Panc1 (cell line): Measurements from ENCODE around the gene HAGHL. TPM values are rescaled to one million over a fixed set of nuclear protein-coding genes. Genes with fewer than 3 reads are reported as not detected.

Source experiments
- ATAC-seq: fragments of 200-7000 bp; cut with Tn5 transposase; 2 replicates; pipeline ENCODE4 v1.9.1; 2020; ENCODE audit warnings: mild to moderate bottlenecking, moderate library complexity
- BruUV-seq: library from RNA; stranded (reverse); fragments of 400-500 nt; replicated peaks from 2 replicates; lab custom pipeline; 2021; lab: Mats Ljungman, UMichigan
- CTCF ChIA-PET: fragments of 300-600 bp; sonication (Branson Sonifier 250); formaldehyde crosslinking; loops from one replicate; lab custom pipeline; 2022; ENCODE audit warnings: antibody characterized with exemption; lab: Charles Lee
- POLR2A ChIA-PET: fragments of 300-600 bp; sonication (Branson Sonifier 250); formaldehyde crosslinking; loops from one replicate; lab custom pipeline; 2022; ENCODE audit warnings: antibody characterized with exemption; lab: Charles Lee
- DNase-seq: peaks from one replicate; pipeline ENCODE4 v3.0.0-alpha.2; 2010; ENCODE audit warnings: low read depth, low spot score
- H3K27ac ChIP-seq: 2 replicates; pipeline ENCODE4 v1.5.1; 2011; ENCODE audit warnings: mild to moderate bottlenecking, low read length, inconsistent platforms
- H3K27me3 ChIP-seq: fragments of 200-500 bp; sonication (Bioruptor generic); 2 replicates; pipeline ENCODE4 v1.6.0; 2014; ENCODE audit warnings: low read length, inconsistent platforms; ENCODE audit not compliant: control insufficient read depth, insufficient read depth
- H3K36me3 ChIP-seq: fragments of 200-500 bp; sonication (Bioruptor generic); 2 replicates; pipeline ENCODE4 v1.5.1; 2014; ENCODE audit warnings: inconsistent platforms, mild to moderate bottlenecking, low read length, moderate library complexity; ENCODE audit not compliant: control insufficient read depth, insufficient read depth
- H3K4me1 ChIP-seq: 2 replicates; pipeline ENCODE4 v1.5.1; 2011; ENCODE audit warnings: inconsistent platforms, mild to moderate bottlenecking, low read length, moderate library complexity; ENCODE audit not compliant: control insufficient read depth, insufficient read depth
- H3K4me3 ChIP-seq, 2 experiments: 2 replicates each; pipeline ENCODE4 v1.5.1; 2011 to 2012; ENCODE audit warnings: low read depth in 2 of 2, low read length in 2 of 2, mild to moderate bottlenecking in 2 of 2, inconsistent platforms in 1 of 2, moderate library complexity in 1 of 2
- H3K9me3 ChIP-seq: fragments of 200-500 bp; sonication (Bioruptor generic); 2 replicates; pipeline ENCODE4 v1.5.1; 2014; ENCODE audit warnings: low read depth, mild to moderate bottlenecking, inconsistent platforms, low read length, moderate library complexity; ENCODE audit not compliant: control insufficient read depth, insufficient read depth
- CTCF ChIP-seq: fragments of 450-650 bp; IDR thresholded peaks from 2 replicates; pipeline ENCODE4 v1.5.1; 2017; ENCODE audit warnings: mild to moderate bottlenecking
- POLR2AphosphoS5 ChIP-seq: IDR thresholded peaks from 2 replicates; pipeline ENCODE4 v1.6.1; 2012; ENCODE audit warnings: mild to moderate bottlenecking, low read depth, low read length, moderate library complexity
- REST ChIP-seq, 2 experiments: IDR thresholded peaks; 2 replicates each; pipeline ENCODE4 v1.6.1; 2011 to 2012; ENCODE audit warnings: low read depth in 2 of 2, control low read depth in 1 of 2, low read length in 1 of 2, mild to moderate bottlenecking in 1 of 2, moderate library complexity in 1 of 2; ENCODE audit not compliant: insufficient read depth in 1 of 2
- SIN3A ChIP-seq: IDR thresholded peaks from 2 replicates; pipeline ENCODE4 v1.6.1; 2012; ENCODE audit warnings: low read depth, mild to moderate bottlenecking, low read length, moderate library complexity, borderline replicate concordance; ENCODE audit not compliant: insufficient read depth
- TCF7L2 ChIP-seq: IDR thresholded peaks from 2 replicates; pipeline ENCODE4 v1.6.1; 2011; ENCODE audit warnings: mild to moderate bottlenecking, low read depth, low read length, inconsistent platforms
- in situ Hi-C: cut with HindIII; loops from 2 replicates; pipeline ENCODE4 v1.10.0; 2016; ENCODE audit warnings: low sequenced_read_pairs, low pct_unique_long_range_greater_than_20kb
- intact Hi-C: fragments of 100-400 bp; cut with micrococcal nuclease; formaldehyde crosslinking; loops from one replicate; pipeline ENCODE4 v1.10.0; 2022; ENCODE audit not compliant: unreplicated experiment
- total RNA-seq: library from RNA; stranded (reverse); gene quantifications from one replicate; pipeline ENCODE4 v1.2.1, GENCODE V29; 2021; ENCODE audit not compliant: unreplicated experiment

The HAGHL gene
- total RNA-seq, 1 experiment from 2014 or later: 41.1 TPM

GRCh38 chr16:766820-767640 lies 40.1 kb downstream of the HAGHL start:
- Histone ChIP-seq H3K4me3 (no peak overlapping the region), H3K36me3 (no peaks in the 10 kb centered on the region), H3K27ac (no peak overlapping the region), H3K27me3 (no peaks in the 10 kb centered on the region), H3K9me3 (no peaks in the 10 kb centered on the region), H3K4me1 (peaks cover 7% of the 10 kb centered on the region)
- in situ Hi-C loops: no loop called here
- ChIA-PET POLR2A (no interaction called here), CTCF (no interaction called here)
- intact Hi-C loops: no loop called here
- DNase-seq: no peak
- TF ChIP-seq POLR2AphosphoS5 (no peak), REST (IDR thresholded peaks at IDR 0.05; ENCODE audit: insufficient read depth in 1 of 2, low read depth in 2 of 2, low read length in 1 of 2) (no peak), TCF7L2 (no peak), SIN3A (no peak), CTCF (no peak)
- BruUV-seq: no TSS peak
- ATAC-seq: no peak

- CTCF ChIA-PET: no interaction called here
- in situ Hi-C loops: no loop called here
- DNase-seq: no peak
- no TSS peak for BruUV-seq
- H3K4me3 ChIP-seq: no peak overlapping the region
- no peaks in the 10 kb centered on the region for H3K36me3 ChIP-seq
- POLR2A ChIA-PET: no interaction called here
- ATAC-seq: no peak
- intact Hi-C loops: no loop called here
- no peak overlapping the region for H3K27ac ChIP-seq
- TF ChIP-seq CTCF: no peak
- TF ChIP-seq SIN3A: no peak
- TF ChIP-seq REST (IDR thresholded peaks at IDR 0.05; ENCODE audit: insufficient read depth in 1 of 2, low read depth in 2 of 2, low read length in 1 of 2): no peak
- no peak for TF ChIP-seq TCF7L2
- no peak for TF ChIP-seq POLR2AphosphoS5
- no peaks in the 10 kb centered on the region for H3K27me3 ChIP-seq
- no peaks in the 10 kb centered on the region for H3K9me3 ChIP-seq
- peaks cover 4% of the 10 kb centered on the region for H3K4me1 ChIP-seq
These were observed 40.9 kb downstream of the HAGHL start for GRCh38 chr16:767743-768235.
